RWPE1 (cell line): Measurements from ENCODE around the gene CLOCK.
A peak's percentile ranks its signal among the peaks of the same experiment; 100 is the strongest.

Source experiments
- CTCF ChIA-PET: fragments of 350-600 bp; sonication (Branson Sonifier 250); formaldehyde crosslinking; extraction: SDS; loops from one replicate; lab custom pipeline; 2021; lab: Yijun Ruan, JAX
- POLR2A ChIA-PET: fragments of 400-600 bp; formaldehyde crosslinking; extraction: SDS; loops from one replicate; lab custom pipeline; 2020; ENCODE audit warnings: antibody characterized with exemption; ENCODE audit not compliant: low non-redundant PET; lab: Yijun Ruan, JAX
- DNase-seq: peaks from one replicate; pipeline ENCODE4 v3.0.0; 2012; ENCODE audit warnings: low spot score
- H3K27ac ChIP-seq: fragments of 450-650 bp; 2 replicates; pipeline ENCODE4 v1.5.1; 2017
- CTCF ChIP-seq: fragments of 450-650 bp; conservative IDR thresholded peaks from 2 replicates; pipeline ENCODE4 v1.5.1; 2017; ENCODE audit warnings: low read depth, mild to moderate bottlenecking

The CLOCK gene

GRCh38 chr4:55475394-55476243, 71.1 kb downstream of the CLOCK start:
- no peak for TF ChIP-seq CTCF
- DNase-seq = peak; percentile 24
- H3K27ac ChIP-seq = no peak overlapping the region
- ChIA-PET CTCF (interaction anchor here (0.6 kb wide), 1 partner anchor 33 kb away, joined by 3 read pairs; no protein-coding TSS in a partner anchor), POLR2A (no interaction called here)

GRCh38 chr4:55469979-55470378, 76.7 kb downstream of the CLOCK start:
- DNase-seq = no peak
- CTCF ChIA-PET = no interaction called here
- no peak for TF ChIP-seq CTCF
- no peak overlapping the region for H3K27ac ChIP-seq
- POLR2A ChIA-PET = no interaction called here

DNA sequence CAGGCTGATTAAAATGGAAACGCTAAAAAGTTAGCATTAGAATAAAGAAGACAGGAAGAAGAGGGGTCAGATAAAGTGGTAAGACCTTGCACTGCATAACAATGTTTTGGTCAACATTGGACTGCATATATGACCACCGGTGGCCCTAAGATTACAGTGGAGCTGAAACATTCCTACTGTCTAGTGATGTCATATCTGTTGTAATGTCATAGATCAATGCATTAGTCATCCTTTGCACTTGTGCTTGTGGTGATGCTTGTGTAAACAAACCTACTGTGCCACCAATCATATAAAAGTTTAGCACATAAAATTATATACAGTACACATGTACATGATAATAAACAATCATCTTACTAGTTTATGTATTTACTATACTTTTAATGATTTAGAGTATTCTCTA, 78.0 kb downstream of the CLOCK start:
- CTCF ChIA-PET = no interaction called here
- no peak overlapping the region for H3K27ac ChIP-seq
- POLR2A ChIA-PET = no interaction called here
- TF ChIP-seq CTCF = no peak
- no peak for DNase-seq

DNA sequence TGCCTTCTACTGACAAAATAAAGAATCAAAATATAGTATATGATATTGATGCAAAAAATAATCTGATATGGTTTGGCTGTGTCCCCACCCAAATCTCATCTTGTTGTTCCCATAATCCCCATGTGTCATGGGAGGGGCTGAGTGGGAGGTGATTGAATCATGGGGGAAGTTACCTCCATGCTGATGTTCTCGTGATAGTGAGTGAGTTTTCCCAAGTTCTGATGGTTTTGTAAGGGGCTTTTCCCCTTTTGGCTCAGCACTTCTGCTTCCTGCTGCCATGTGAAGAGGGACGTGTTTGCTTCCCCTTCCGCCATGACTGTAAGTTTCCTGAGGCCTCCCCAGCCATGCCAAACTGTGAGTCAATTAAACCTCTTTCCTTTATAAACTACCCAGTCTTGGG, 80.7 kb downstream of the CLOCK start:
- ChIA-PET POLR2A (no interaction called here), CTCF (no interaction called here)
- no peak for TF ChIP-seq CTCF
- DNase-seq = no peak
- H3K27ac ChIP-seq = no peak overlapping the region

GRCh38 chr4:55458611-55459010, 88.1 kb downstream of the CLOCK start:
- DNase-seq = peak; percentile 37
- ChIA-PET POLR2A (no interaction called here), CTCF (interaction anchor here (0.6 kb wide), 1 partner anchor 579 kb away, joined by 3 read pairs; no protein-coding TSS in a partner anchor)
- TF ChIP-seq CTCF = no peak
- no peak overlapping the region for H3K27ac ChIP-seq

DNA sequence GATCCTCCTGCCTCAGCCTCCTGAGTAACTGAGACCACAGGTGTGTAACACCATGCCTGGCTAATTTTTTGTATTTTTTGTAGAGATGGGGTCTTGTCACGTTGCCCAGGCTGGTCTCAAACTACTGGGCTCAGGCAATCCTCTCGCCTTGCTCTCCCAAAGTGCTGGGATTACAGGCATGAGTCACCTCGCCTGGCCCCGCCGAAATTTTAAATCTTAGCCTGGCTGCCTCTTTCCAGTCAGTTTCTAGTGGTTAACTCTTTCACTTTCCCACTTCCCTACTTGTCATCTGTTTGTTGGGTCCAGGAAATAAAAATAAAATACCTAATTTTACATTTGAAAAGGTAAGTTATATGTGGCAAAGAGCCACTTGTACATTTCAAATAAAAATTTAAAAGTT, 88.5 kb downstream of the CLOCK start:
- ChIA-PET POLR2A (no interaction called here), CTCF (interaction anchor here (0.6 kb wide), 1 partner anchor 579 kb away, joined by 3 read pairs; no protein-coding TSS in a partner anchor)
- peak; percentile 20 for DNase-seq
- TF ChIP-seq CTCF = no peak
- peak overlapping the region; percentile 66 for H3K27ac ChIP-seq
